MM.1S (cell line): ENCODE results near the gene KLHL11.

Experiments used
- EZH2 ChIP-seq: fragments of 300-600 bp; sonication (generic); optimal IDR thresholded peaks from 2 replicates; pipeline ENCODE3; 2017; ENCODE audit warnings: low read depth, mild to moderate bottlenecking, antibody characterized with exemption, low read length, mixed read lengths
- EZH2phosphoT487 ChIP-seq: fragments of 300-600 bp; sonication (generic); IDR thresholded peaks from 2 replicates; pipeline ENCODE4 v1.6.1; 2018; ENCODE audit warnings: antibody characterized with exemption, low read length
- TF ChIP-seq, protein P1 (sequence below): fragments of 300-600 bp; sonication (generic); IDR thresholded peaks from 2 replicates; pipeline ENCODE4 v1.5.1; 2016; ENCODE audit warnings: antibody characterized with exemption, low read length, mixed read lengths

DNA sequence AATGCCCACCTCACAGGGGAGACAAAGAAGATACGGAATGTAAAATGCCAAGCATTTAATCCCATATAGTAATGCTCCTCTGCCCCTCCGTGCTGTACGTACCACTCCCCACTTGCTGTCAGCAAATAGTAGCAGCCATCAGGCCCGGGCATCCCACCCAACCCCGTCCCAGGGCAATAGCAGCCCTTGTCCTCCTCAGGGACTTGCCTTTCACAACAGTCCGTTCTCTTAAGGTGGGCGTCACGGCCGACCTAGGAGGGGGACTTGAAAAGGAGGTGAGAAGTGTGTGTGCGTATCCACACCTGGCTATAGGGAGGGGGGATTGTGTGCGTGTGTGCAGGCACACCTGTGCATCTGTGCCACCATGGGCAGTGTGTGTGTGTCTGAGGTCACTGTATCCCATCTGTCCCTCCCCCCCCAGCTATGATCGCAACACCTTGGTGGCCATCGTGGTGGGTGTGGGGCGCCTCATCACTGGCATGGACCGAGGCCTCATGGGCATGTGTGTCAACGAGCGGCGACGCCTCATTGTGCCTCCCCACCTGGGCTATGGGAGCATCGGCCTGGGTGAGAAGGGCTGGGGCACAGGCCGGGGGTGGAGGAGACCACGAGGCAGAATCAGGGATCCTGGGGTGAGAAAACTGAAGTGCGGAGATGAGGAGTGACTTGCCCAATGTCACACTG lies 48.4 kb downstream of the KLHL11 start:
- TF ChIP-seq, protein P1, sequence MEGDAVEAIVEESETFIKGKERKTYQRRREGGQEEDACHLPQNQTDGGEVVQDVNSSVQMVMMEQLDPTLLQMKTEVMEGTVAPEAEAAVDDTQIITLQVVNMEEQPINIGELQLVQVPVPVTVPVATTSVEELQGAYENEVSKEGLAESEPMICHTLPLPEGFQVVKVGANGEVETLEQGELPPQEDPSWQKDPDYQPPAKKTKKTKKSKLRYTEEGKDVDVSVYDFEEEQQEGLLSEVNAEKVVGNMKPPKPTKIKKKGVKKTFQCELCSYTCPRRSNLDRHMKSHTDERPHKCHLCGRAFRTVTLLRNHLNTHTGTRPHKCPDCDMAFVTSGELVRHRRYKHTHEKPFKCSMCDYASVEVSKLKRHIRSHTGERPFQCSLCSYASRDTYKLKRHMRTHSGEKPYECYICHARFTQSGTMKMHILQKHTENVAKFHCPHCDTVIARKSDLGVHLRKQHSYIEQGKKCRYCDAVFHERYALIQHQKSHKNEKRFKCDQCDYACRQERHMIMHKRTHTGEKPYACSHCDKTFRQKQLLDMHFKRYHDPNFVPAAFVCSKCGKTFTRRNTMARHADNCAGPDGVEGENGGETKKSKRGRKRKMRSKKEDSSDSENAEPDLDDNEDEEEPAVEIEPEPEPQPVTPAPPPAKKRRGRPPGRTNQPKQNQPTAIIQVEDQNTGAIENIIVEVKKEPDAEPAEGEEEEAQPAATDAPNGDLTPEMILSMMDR: no peak
- no peak for TF ChIP-seq EZH2
- no peak for TF ChIP-seq EZH2phosphoT487
